Germinal center (tissue), 1 donor: ENCODE measurements around the gene ANKS6.

Experiments
- DNase-seq: peaks from one replicate; pipeline ENCODE4 v3.0.0; 2012; ENCODE audit warnings: mixed read lengths, low spot score

Gene ANKS6

GRCh38 chr9:98772364-98773155 is 23.8 kb downstream of the ANKS6 start:
- DNase-seq, result no peak

- no peak for DNase-seq
Measured at GRCh38 chr9:98771209-98771874, 25.0 kb downstream of the ANKS6 start.

- no peak for DNase-seq
Measured at GRCh38 chr9:98770717-98771116, 25.6 kb downstream of the ANKS6 start.

- DNase-seq, result no peak
Measured at GRCh38 chr9:98768344-98768743, 28.0 kb downstream of the ANKS6 start.

- DNase-seq, result no peak
Measured at GRCh38 chr9:98767915-98768314, 28.4 kb downstream of the ANKS6 start.

- DNase-seq, result no peak
Measured at GRCh38 chr9:98767196-98767595, 29.2 kb downstream of the ANKS6 start.

GRCh38 chr9:98766586-98766985 is 29.8 kb downstream of the ANKS6 start:
- no peak for DNase-seq

- DNase-seq, result no peak
Measured at GRCh38 chr9:98765256-98765655, 31.1 kb downstream of the ANKS6 start.

- no peak for DNase-seq
Measured at GRCh38 chr9:98763986-98764745, 32.2 kb downstream of the ANKS6 start.

- DNase-seq, result no peak
Measured at GRCh38 chr9:98760231-98760630, 36.1 kb downstream of the ANKS6 start.

GRCh38 chr9:98755006-98755618 is 41.2 kb downstream of the ANKS6 start:
- DNase-seq, result no peak

- no peak for DNase-seq
Measured at GRCh38 chr9:98751210-98751609, 45.1 kb downstream of the ANKS6 start.

- DNase-seq, result no peak
Measured at GRCh38 chr9:98750364-98751060, 45.8 kb downstream of the ANKS6 start.

- DNase-seq, result no peak
Measured at GRCh38 chr9:98747476-98747875, 48.9 kb downstream of the ANKS6 start.

GRCh38 chr9:98745470-98745869 is 50.9 kb downstream of the ANKS6 start:
- no peak for DNase-seq

GRCh38 chr9:98743818-98744611 is 52.3 kb downstream of the ANKS6 start:
- DNase-seq, result peak; percentile 27

- no peak for DNase-seq
Measured at GRCh38 chr9:98743329-98743728, 53.0 kb downstream of the ANKS6 start.

- no peak for DNase-seq
Measured at GRCh38 chr9:98742325-98743280, 53.8 kb downstream of the ANKS6 start.

GRCh38 chr9:98740226-98740881 is 56.0 kb downstream of the ANKS6 start:
- no peak for DNase-seq
